Hair follicle dermal papilla cell (primary cell): ENCODE results near the gene SPEM1. TPM values are rescaled to one million over a fixed set of nuclear protein-coding genes. Genes with fewer than 3 reads are reported as not detected.

ENCODE experiments used
- total RNA-seq: library from RNA; depleted of rRNA; stranded (reverse); fragments of >200 nt; gene quantifications from 2 replicates; pipeline ENCODE4 v1.2.3, GENCODE V29; 2012

The SPEM1 gene, protein sequence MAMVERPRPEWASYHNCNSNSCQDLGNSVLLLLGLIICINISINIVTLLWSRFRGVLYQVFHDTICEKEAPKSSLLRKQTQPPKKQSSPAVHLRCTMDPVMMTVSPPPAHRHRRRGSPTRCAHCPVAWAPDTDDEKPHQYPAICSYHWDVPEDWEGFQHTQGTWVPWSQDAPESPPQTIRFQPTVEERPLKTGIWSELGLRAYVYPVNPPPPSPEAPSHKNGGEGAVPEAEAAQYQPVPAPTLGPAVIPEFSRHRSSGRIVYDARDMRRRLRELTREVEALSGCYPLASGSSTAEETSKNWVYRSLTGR
- not detected in 2 replicates for total RNA-seq

DNA sequence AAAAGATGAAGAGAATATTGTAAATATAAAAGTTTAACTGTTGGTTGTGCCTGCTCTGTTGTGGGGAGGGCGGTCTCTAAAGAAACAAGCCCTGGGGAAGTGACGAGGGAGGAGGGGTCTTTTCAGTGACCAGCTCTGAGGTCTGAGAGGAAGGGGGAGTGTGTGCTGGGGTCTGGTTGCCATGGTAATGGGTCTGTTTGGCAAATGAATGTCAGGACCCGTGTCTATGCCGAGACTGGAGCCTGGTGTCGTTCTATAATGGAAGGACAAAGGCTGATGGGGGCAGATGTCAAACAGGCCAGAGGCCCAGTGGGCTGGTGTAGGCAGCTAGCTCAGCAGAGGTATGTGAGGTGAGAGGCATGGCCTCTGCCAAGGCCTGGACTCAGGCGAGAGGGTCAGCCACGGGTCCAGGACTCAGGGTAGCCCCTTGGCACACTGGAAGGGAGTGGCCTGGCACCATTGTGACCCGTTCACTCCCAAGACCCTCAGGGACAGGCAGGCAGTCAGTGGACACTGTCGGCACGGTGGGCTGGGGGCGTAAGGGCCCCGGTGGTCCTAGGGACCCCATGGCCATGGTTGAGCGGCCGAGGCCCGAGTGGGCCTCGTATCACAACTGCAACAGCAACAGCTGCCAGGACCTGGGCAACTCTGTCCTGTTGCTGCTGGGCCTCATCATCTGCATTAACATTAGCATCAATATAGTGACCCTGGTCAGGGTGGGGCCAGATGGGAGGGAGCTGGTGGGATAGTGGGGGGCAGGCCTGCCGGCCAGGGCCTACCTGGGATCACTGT is at the start of gene SPEM1:
Gene SPEM1, plus strand, starts transcription at position 506 of the 792 bp plus-strand sequence. Its CDS starts 61 bp downstream, at position 567.

DNA sequence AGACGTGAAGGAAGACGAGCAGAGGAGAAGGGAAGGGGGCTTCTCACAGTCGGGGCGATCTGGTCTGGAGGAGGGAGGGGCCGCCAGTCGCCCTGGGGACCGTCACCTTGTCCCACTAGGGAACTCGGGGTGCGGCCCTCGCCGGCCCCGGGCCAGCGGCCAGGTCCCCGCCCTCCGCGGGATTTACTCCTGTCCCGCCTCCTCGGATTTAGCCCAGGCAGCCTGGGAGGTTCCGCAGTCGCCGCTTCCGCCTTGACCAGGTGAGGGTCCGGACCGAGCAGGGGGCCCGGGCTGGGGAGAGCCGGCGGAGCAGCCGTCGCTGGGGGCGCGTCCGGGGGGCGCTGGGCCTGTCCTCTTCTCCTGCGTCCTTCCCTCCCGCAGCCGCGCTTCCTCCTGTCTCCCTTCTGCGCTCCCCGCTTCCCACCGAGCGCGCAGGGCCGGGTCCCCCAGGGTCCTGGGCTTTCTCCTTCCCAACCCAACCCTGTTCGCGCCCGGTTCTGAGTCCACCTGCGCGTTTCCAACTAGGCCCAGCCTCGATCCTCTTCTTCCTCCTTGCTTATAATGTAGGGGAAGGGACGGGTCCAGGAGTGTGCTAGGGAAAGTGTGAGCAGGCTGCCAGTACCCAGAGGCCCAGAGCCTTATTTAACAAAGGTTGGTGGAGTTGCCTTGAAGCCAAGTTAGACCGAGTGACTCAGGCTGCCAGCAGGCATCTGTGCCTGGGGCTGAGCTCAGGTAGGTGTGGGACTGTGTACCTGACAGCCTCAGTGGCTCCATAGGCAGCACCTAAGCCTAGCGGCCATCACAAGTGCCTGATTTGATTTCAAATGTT is 39.1 kb upstream of the SPEM1 start, which contains the start of gene TNK1:
Gene TNK1, plus strand, starts transcription at position 235 of the 829 bp plus-strand sequence. CDS start 1,838 bp downstream, outside the sequence.

GRCh38 chr17:7394452-7395191 is 25.5 kb upstream of the SPEM1 start, which contains the start of gene PLSCR3:
TSS of gene PLSCR3 (minus strand) at chr17:7394525. CDS start at chr17:7394110, 415 bp downstream.

DNA sequence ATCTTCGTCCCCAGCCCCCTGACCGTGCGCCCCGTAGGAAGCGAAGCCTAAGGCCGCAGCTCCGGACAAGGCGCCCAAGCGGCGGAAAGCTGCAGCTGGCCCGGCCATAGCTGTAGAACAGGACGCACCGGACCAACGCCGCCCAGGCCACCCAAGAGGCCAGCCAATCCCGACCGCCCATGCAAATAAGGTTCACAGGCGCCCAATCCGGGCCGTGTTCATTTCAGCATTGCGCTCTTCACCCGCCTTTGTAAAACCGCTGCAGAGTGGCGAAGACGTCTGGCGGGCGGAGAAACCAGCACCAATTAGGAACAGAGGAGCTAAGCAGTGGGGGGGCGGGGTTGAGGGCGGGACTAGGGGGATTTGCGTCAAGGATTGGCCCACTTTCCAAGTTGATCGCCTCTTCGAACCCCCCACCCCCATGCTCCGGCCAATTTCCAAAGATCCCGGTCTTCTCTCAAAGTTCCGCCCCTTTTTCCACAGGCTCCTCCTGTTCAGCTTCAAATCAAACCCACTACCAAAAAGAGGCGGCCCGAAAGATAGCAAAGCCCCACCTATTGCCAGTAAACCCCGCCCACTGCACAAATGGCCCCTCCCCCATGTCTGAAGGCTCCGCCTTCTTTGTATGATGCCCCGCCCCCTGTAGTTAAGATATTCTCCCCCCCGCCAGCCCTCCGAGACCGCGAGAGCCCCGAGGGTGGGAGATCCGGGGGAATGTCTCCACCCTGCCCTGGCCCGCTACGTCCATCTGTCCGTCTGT is 16.0 kb upstream of the SPEM1 start, which contains the start of gene TMEM256:
Gene TMEM256, minus strand, starts transcription at position 121 of the 760 bp plus-strand sequence. Its CDS starts 13 bp downstream, at position 108.

GRCh38 chr17:7407485-7408251 is 12.5 kb upstream of the SPEM1 start, which contains the start of gene NLGN2:
TSS of gene NLGN2 (plus strand) at chr17:7407845. CDS start at chr17:7408256, 411 bp downstream.

GRCh38 chr17:7425316-7425715 is 5.2 kb downstream of the SPEM1 start, which contains the start of gene SPEM2:
TSS of gene SPEM2 (plus strand) at chr17:7425616. CDS start at chr17:7425689, 73 bp downstream.

DNA sequence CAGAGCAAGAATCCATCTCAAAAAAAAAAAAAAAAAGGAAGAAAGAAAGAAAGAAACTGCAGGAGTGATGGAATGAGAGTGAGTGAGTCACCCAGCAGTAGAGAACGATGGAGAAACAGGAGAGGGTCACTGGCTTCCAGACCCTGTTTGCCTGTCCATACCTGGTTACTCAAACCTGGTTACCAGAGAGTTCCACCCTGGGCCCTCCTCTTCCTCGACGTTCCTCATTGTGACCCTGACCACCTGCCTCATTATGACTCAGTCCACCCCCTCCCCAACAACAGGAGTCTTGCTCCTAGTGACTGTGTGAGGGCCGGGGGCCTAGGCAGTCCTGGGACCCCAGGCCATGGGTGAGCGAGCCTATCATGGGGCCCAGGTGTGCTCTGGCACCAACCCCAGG is 8.4 kb downstream of the SPEM1 start, which contains the start of gene SPEM3:
Gene SPEM3, plus strand, starts transcription at position 301 of the 400 bp plus-strand sequence. Its CDS starts 46 bp downstream, at position 347.

DNA sequence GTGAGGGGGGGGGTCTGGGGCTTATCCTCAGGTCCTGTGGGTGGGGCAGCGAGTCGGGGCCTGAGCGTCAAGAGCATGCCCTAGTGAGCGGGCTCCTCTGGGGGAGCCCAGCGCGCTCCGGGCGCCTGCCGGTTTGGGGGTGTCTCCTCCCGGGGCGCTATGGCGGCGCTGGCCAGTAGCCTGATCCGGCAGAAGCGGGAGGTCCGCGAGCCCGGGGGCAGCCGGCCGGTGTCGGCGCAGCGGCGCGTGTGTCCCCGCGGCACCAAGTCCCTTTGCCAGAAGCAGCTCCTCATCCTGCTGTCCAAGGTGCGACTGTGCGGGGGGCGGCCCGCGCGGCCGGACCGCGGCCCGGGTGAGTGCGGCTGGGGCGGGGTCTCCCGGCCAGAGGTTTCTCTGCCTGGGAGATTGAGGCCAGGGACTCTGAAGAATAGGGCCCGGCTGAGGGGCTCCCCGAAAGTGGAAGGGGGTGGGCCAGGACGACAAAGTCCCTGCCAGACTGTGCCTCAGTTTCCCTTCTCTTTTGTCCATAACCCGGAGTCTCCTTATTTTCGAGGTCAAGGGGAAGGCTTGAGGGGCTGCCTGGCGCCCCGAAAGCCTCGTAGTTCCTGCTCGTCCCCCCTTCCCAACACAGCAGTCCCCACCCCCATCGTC is 19.5 kb downstream of the SPEM1 start, which contains the start of gene FGF11:
Gene FGF11, plus strand, starts transcription at position 51 of the 651 bp plus-strand sequence. Its CDS starts 109 bp downstream, at position 160.

DNA sequence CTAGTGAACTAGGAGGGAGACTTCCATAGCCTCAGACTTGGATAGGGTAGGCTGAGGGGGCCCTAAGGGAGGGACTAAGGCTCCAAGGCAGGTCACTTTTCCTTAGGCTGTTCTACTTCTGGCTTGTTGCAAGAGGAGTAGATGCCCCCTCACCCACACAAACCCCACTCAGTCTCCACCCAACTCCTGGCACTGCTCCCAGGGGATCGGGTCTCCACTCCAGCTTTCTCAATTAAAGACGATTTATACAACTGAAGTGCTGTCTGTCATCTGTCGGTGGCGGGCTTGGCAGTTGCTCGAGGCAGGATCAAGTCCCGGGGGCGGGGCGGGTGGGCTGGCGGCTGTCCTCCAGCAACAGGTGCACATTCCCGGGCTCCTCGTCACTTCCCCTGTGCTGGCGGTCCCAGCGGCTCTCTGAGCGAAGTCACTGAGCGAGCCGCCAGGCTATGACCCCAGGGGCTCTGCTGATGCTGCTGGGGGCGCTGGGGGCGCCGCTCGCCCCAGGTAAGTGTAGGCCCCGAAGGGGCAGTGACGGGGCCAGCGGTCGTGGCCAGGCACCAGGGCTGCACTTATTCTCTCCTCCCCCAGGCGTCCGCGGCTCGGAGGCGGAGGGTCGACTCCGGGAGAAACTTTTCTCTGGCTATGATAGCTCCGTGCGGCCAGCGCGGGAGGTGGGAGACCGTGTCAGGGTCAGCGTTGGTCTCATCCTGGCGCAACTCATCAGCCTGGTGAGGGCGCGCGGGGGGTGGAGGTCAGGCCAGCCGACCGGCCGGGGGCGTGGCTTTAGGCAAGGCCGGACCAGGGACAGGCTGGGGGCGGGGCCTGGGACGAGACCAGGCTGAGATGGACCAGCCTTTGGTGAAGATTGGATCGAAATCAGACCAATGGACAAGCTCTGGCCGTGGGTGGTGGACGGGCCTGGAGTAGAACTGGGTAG is 24.8 kb downstream of the SPEM1 start, which contains the start of gene CHRNB1:
Gene CHRNB1, plus strand, starts transcription at position 380 of the 937 bp plus-strand sequence. Its CDS starts 67 bp downstream, at position 447.

Other genes with a start within 250 kb of the SPEM1 start
- 0.36 and 0.49 TPM in 2 replicates for gene ASGR1, start 241.0 kb upstream of the SPEM1 start, total RNA-seq
- 17.4 and 18.9 TPM in 2 replicates for gene DLG4, start 200.5 kb upstream of the SPEM1 start, total RNA-seq
- gene ACADVL, start 200.4 kb upstream of the SPEM1 start, total RNA-seq = 164 and 197 TPM in 2 replicates
- gene DVL2, start 185.8 kb upstream of the SPEM1 start, total RNA-seq = 112 and 113 TPM in 2 replicates
- gene PHF23, start 180.9 kb upstream of the SPEM1 start, total RNA-seq = 55.7 and 66.2 TPM in 2 replicates
- 173 and 278 TPM in 2 replicates for gene GABARAP, start 177.9 kb upstream of the SPEM1 start, total RNA-seq
- gene CTDNEP1, start 168.6 kb upstream of the SPEM1 start, total RNA-seq = 36.0 and 41.2 TPM in 2 replicates
- 34.9 and 40.7 TPM in 2 replicates for gene ELP5, start 168.1 kb upstream of the SPEM1 start, total RNA-seq
- 0.24 and 1.8 TPM in 2 replicates for gene CLDN7, start 157.8 kb upstream of the SPEM1 start, total RNA-seq
- gene SLC2A4, start 138.6 kb upstream of the SPEM1 start, total RNA-seq = under 0.01 and 0.12 TPM in 2 replicates
- not detected in 2 replicates for gene YBX2, start 125.7 kb upstream of the SPEM1 start, total RNA-seq
- gene EIF5A, start 112.7 kb upstream of the SPEM1 start, total RNA-seq = 428 and 632 TPM in 2 replicates
- 52.0 and 53.2 TPM in 2 replicates for gene GPS2, start 105.0 kb upstream of the SPEM1 start, total RNA-seq
- gene NEURL4, start 91.0 kb upstream of the SPEM1 start, total RNA-seq = 16.2 TPM in 2 replicates
- gene ACAP1, start 83.8 kb upstream of the SPEM1 start, total RNA-seq = 0.97 TPM in 1 of 2 replicates, not detected in the other
- gene KCTD11, start 68.2 kb upstream of the SPEM1 start, total RNA-seq = 12.2 and 15.8 TPM in 2 replicates
- not detected in 2 replicates for gene TMEM95, start 65.2 kb upstream of the SPEM1 start, total RNA-seq
- 1.7 and 2.4 TPM in 2 replicates for gene TNK1, start 39.2 kb upstream of the SPEM1 start, total RNA-seq
- gene PLSCR3, start 25.8 kb upstream of the SPEM1 start, total RNA-seq = 26.6 and 29.9 TPM in 2 replicates
- 39.9 and 61.1 TPM in 2 replicates for gene TMEM256, start 16.2 kb upstream of the SPEM1 start, total RNA-seq
- gene NLGN2, start 12.5 kb upstream of the SPEM1 start, total RNA-seq = 16.9 TPM in 2 replicates
- not detected in 2 replicates for gene SPEM2, start 5.3 kb downstream of the SPEM1 start, total RNA-seq
- not detected in 2 replicates for gene SPEM3, start 8.5 kb downstream of the SPEM1 start, total RNA-seq
- 2.3 and 4.5 TPM in 2 replicates for gene TMEM102, start 15.1 kb downstream of the SPEM1 start, total RNA-seq
- gene FGF11, start 19.2 kb downstream of the SPEM1 start, total RNA-seq = 0.97 and 1.8 TPM in 2 replicates
- gene CHRNB1, start 24.7 kb downstream of the SPEM1 start, total RNA-seq = 6.2 and 7.5 TPM in 2 replicates
- gene ZBTB4, start 59.3 kb downstream of the SPEM1 start, total RNA-seq = 54.8 TPM in 2 replicates
- gene SLC35G6, start 61.1 kb downstream of the SPEM1 start, total RNA-seq = not detected in 2 replicates
- 98.0 and 120 TPM in 2 replicates for gene POLR2A, start 64.0 kb downstream of the SPEM1 start, total RNA-seq
- 12.2 and 20.2 TPM in 2 replicates for gene TNFSF12, start 128.7 kb downstream of the SPEM1 start, total RNA-seq
- 1.2 and 1.5 TPM in 2 replicates for gene TNFSF13, start 138.4 kb downstream of the SPEM1 start, total RNA-seq
- gene SENP3, start 141.6 kb downstream of the SPEM1 start, total RNA-seq = 66.4 and 68.7 TPM in 2 replicates
- 25.3 and 43.4 TPM in 2 replicates for gene CD68, start 159.3 kb downstream of the SPEM1 start, total RNA-seq
- 63.1 and 88.3 TPM in 2 replicates for gene MPDU1, start 163.5 kb downstream of the SPEM1 start, total RNA-seq
- 0.12 and 0.49 TPM in 2 replicates for gene SOX15, start 169.8 kb downstream of the SPEM1 start, total RNA-seq
- gene FXR2, start 194.6 kb downstream of the SPEM1 start, total RNA-seq = 49.2 and 51.1 TPM in 2 replicates
- gene SAT2, start 207.5 kb downstream of the SPEM1 start, total RNA-seq = 29.0 and 39.6 TPM in 2 replicates
- gene SHBG, start 209.8 kb downstream of the SPEM1 start, total RNA-seq = 0.36 TPM in 1 of 2 replicates, not detected in the other
- gene ATP1B2, start 230.6 kb downstream of the SPEM1 start, total RNA-seq = not detected in 2 replicates